GM19193 (cell line): ENCODE measurements around the gene LPCAT4.

Experiments
- POLR2A ChIP-seq: IDR thresholded peaks from 4 replicates; pipeline ENCODE4 v1.6.1; 2011; ENCODE audit not compliant: insufficient read depth, insufficient read length; ENCODE audit errors: extremely low read depth

The LPCAT4 gene

DNA sequence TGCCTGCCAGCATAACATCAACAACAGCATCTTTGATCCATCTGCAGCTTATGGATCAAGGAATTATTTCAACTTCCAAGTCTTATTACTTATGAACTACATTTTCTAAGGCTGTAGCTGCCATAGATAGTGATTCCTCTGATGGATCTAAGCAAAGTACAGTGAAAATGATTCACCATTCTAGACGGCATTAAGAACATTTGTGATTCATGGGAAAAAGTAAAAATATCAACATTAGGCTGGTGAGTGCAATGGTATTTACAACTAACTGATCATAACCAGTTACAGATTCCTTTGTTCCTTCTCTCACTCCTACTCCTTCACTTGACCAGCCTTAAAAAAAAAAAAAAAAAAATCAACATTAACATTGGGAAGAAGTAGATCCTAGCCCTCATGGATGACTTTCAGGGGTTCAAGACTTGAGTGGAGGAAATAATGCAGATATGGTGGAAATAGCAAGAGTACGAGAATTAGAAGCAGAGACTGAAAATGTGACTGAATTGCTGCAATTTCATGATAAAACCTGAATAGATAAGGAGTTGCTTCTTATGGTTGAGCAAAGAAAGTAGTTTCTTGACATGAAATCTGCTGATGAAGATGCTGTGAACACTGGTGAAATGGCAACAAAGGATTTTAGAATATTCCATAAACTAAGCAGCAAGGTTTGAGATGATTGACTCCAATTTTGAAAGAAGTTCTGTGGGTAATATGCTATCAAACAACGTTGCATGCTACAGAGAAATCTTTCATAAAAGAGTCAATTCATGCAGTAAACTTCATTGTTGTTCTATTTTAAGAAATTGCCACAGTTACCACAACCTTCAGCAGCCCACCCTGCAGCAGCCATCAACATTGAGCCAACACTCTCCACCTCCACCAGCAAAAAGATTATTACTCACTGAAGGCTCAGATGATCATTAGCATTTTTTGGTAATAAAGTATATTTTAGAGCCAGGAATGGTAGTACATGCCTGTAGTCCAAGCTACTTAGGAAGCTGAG lies 52.2 kb downstream of the LPCAT4 start:
- no peak for TF ChIP-seq POLR2A

DNA sequence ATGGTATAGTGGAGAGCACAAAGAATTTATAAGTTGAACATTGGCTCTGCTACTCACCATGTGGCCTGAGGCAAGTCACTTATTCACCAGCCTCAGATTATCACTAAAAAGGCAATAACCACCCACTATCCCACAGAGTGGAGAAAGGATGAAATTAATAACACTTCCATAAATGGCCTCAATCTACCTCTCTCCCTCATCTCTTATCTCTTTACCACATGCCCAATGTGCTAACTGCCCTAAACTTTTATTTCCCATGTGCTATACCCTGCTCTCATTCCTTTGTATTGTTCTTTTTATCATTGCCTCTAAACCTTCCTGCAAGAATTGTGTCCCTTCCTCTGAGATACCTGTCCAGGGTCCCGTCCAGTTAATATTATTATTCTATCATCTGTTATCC lies 55.4 kb downstream of the LPCAT4 start:
- no peak for TF ChIP-seq POLR2A
